AG10803 (cell line): ENCODE measurements around the gene INAFM2.

ENCODE experiments used
- DNase-seq: peaks from one replicate; pipeline ENCODE4 v3.0.0; 2010; ENCODE audit warnings: low read depth
- H3K4me3 ChIP-seq: 2 replicates; pipeline ENCODE4 v1.5.1; 2011; ENCODE audit warnings: mild to moderate bottlenecking, low read length, control low read depth
- CTCF ChIP-seq: conservative IDR thresholded peaks from 2 replicates; pipeline ENCODE4 v1.5.1; 2011; ENCODE audit warnings: mild to moderate bottlenecking, low read length, control low read depth, inconsistent platforms

INAFM2 gene

GRCh38 chr15:40361640-40362039 is 38.1 kb downstream of the INAFM2 start:
- no peak for TF ChIP-seq CTCF
- no peak for DNase-seq
- no peak overlapping the region for H3K4me3 ChIP-seq

GRCh38 chr15:40363611-40364010 is 40.1 kb downstream of the INAFM2 start:
- TF ChIP-seq CTCF: no peak
- DNase-seq: no peak

GRCh38 chr15:40364251-40364650 is 40.8 kb downstream of the INAFM2 start:
- TF ChIP-seq CTCF: no peak
- DNase-seq: no peak
- H3K4me3 ChIP-seq: no peak overlapping the region

More at GRCh38 chr15:40363611-40364010, 40.1 kb downstream of the INAFM2 start:
- H3K4me3 ChIP-seq: no peak overlapping the region

- DNase-seq: no peak
- no peak overlapping the region for H3K4me3 ChIP-seq
- TF ChIP-seq CTCF: no peak
These were observed 41.5 kb downstream of the INAFM2 start for GRCh38 chr15:40365016-40365415.

GRCh38 chr15:40365624-40366456 is 42.3 kb downstream of the INAFM2 start:
- TF ChIP-seq CTCF: no peak
- no peak overlapping the region for H3K4me3 ChIP-seq
- no peak for DNase-seq

- DNase-seq: no peak
- TF ChIP-seq CTCF: no peak
- H3K4me3 ChIP-seq: no peak overlapping the region
These were observed 43.2 kb downstream of the INAFM2 start for GRCh38 chr15:40366457-40367370.

- TF ChIP-seq CTCF: no peak
- DNase-seq: no peak
- no peak overlapping the region for H3K4me3 ChIP-seq
These were observed 43.8 kb downstream of the INAFM2 start for GRCh38 chr15:40367371-40367685.
